ENCODE results near the gene ASIC3. TPM values are rescaled to one million over a fixed set of nuclear protein-coding genes. Genes with fewer than 3 reads are reported as not detected.
"Not testable (repeated sequence)": the region's sequence is repeated elsewhere in the genome, so short reads cannot be mapped to it uniquely, and the experiment has no call there.

Gene ASIC3
- total RNA-seq, 3 donors from 2014 or later, result 1.2 to 6.5 (median 3.4) TPM

- intact Hi-C loops (cut with DNase I, micrococcal nuclease), result no loop called here
- Histone ChIP-seq H3K36me3 (ENCODE audit: low read depth) (no peaks in the 10 kb centered on the region), H3K4me1 (ENCODE audit: low read depth) (peaks cover 18% of the 10 kb centered on the region), H3K9me3 (no peaks in the 10 kb centered on the region), H3K4me3 (no peak overlapping the region)
- DNase-seq, result no peak
- TF ChIP-seq CTCF (IDR thresholded peaks at IDR 0.05), result no peak
- no peak for ATAC-seq
Measured at GRCh38 chr7:151025924-151026671, 22.2 kb upstream of the ASIC3 start.

- DNase-seq; H3K36me3 ChIP-seq (ENCODE audit: low read depth); H3K4me3 ChIP-seq; ATAC-seq; intact Hi-C loops (cut with DNase I, micrococcal nuclease); H3K9me3 ChIP-seq: not testable (repeated sequence)
- H3K4me1 ChIP-seq (ENCODE audit: low read depth), result peaks cover 18% of the 10 kb centered on the region
Measured at GRCh38 chr7:151026771-151027727, 21.3 kb upstream of the ASIC3 start.

GRCh38 chr7:151027728-151028130 lies 20.6 kb upstream of the ASIC3 start:
- Histone ChIP-seq H3K4me1 (ENCODE audit: low read depth) (peaks cover 18% of the 10 kb centered on the region), H3K4me3 (peak overlapping the region; percentile 36)
- ATAC-seq; H3K9me3 ChIP-seq; intact Hi-C loops (cut with DNase I, micrococcal nuclease); H3K36me3 ChIP-seq (ENCODE audit: low read depth); DNase-seq: not testable (repeated sequence)

- ATAC-seq, result peak; percentile 95
- intact Hi-C loops (cut with DNase I, micrococcal nuclease), result no loop called here
- peak; percentile 40 for TF ChIP-seq CTCF (IDR thresholded peaks at IDR 0.05)
- H3K9me3 ChIP-seq, result no peaks in the 10 kb centered on the region
- DNase-seq, result peak; percentile 98 to 99 (median 99)
- H3K36me3 ChIP-seq (ENCODE audit: low read depth), result no peaks in the 10 kb centered on the region
- peak within 1 kb of the TSS; percentile 36 for H3K4me3 ChIP-seq
- peaks cover 18% of the 10 kb centered on the region for H3K4me1 ChIP-seq (ENCODE audit: low read depth)
Measured at GRCh38 chr7:151028131-151028947, 20.0 kb upstream of the ASIC3 start, which contains the start of gene ABCB8. Gene ABCB8, plus strand, starts transcription at chr7:151028450. Its CDS starts 66 bp downstream, at chr7:151028516.

- H3K9me3 ChIP-seq, result no peaks in the 10 kb centered on the region
- ATAC-seq (no peak), DNase-seq (no peak)
- H3K4me3 ChIP-seq, result peak overlapping the region; percentile 36
- no peak for TF ChIP-seq CTCF (IDR thresholded peaks at IDR 0.05)
- H3K4me1 ChIP-seq (ENCODE audit: low read depth), result peaks cover 18% of the 10 kb centered on the region
- no peaks in the 10 kb centered on the region for H3K36me3 ChIP-seq (ENCODE audit: low read depth)
- intact Hi-C loops (cut with DNase I, micrococcal nuclease), result no loop called here
Measured at GRCh38 chr7:151028948-151029501, 19.3 kb upstream of the ASIC3 start.

DNA sequence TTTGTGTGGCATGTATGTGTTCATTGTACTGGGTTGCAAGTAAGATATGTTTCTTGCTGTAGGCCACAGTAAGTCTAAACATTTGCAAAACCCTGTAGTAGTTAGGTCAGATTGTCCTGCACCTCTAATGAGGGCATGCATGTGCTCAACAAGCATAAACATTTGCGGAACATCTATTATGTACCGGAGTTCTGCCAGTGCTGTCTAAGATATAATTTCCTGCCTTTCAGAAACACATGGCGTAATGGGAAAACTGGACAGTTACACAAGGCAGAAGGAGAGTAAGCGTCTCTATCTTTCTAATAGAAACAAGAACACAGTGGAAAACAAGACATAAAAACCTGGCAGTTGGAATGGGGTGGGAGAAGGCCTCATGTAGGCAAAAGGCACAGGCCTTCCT lies 17.3 kb upstream of the ASIC3 start:
- H3K9me3 ChIP-seq, result no peaks in the 10 kb centered on the region
- H3K4me3 ChIP-seq, result no peak overlapping the region
- H3K4me1 ChIP-seq (ENCODE audit: low read depth), result peaks cover 18% of the 10 kb centered on the region
- TF ChIP-seq CTCF (IDR thresholded peaks at IDR 0.05), result no peak
- intact Hi-C loops (cut with DNase I, micrococcal nuclease), result no loop called here
- no peak for ATAC-seq
- no peak for DNase-seq
- no peaks in the 10 kb centered on the region for H3K36me3 ChIP-seq (ENCODE audit: low read depth)

All from mucosa of descending colon (tissue), 3 donors.